GM19193 (cell line): ENCODE data around the gene TRPV4.

Experiments used
- POLR2A ChIP-seq: IDR thresholded peaks from 4 replicates; pipeline ENCODE4 v1.6.1; 2011; ENCODE audit not compliant: insufficient read depth, insufficient read length; ENCODE audit errors: extremely low read depth

The TRPV4 gene

DNA sequence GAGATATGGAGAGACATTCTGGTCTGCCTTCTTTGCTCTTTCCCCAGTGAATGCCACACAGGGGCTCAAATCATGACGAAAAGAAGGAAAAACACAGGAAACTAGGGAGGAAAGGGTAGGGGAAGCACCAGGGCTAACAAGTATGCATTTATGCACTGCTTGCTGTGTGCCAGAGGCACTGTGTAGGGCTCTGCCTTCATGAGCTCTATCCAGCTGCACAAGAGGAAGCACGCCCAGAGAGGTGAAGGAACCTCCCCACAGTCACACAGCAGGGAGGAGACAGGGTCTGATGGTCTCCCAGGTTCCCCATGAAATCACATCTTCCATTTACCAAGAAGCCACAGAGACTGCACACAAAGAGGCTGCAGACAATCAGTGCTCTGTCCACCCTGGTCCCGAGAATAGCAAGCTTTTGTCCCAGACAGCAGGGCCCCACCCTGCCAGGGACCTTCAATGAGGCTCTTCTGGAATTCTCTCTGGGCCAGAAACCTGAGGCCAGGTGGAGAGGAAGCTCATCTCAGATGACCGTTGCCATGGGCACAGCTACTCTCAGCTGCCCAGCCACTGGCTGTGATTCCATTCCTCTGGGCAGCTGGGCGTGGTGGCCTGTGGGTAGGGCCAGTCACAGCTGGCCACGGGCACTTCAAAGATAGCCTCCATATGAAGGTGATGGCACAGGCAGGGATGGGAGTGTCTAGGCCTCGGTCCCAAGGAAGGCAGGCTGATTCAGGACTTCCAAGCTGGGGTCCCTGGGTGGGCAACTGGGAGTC lies 7.3 kb upstream of the TRPV4 start:
- TF ChIP-seq POLR2A: no peak

DNA sequence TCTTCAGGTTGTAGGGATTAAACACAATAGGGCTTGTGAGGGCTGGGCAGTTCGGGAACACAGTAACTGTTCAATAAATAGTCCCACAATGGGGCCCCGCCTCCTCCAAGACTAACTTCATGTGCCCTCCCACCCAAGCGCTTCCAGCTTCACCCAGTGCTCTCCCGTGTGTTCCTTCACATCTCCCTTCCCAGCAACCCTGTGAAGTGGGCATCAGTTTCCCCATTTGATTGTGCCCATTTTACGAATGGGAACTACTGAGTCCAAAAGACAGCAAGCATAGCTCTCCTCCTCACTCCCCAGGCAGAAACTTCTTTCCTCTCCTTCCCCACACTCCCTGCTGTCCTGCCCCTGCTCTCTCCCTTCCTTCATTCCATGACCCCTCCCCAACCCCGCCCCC lies 6.2 kb upstream of the TRPV4 start:
- TF ChIP-seq POLR2A: no peak

DNA sequence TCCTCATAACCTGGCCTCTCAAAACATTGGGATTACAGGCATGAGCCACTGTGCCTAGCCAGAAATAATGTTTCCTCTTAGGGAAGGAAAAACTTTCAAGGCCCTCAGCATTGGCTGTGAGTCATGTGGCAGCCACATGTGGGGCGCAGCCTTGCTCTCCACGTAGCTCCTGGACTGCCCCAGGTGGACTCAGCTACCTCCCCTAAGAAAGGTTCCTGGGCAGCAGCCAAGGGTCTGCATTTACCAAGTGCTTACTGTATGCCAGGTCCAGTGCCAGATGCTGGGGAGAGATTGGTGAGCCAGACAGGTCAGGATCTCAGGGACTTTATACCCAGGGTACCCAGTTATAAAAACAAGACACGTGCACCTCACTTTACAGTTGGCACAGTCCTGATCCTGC lies 3.7 kb upstream of the TRPV4 start:
- TF ChIP-seq POLR2A: no peak

DNA sequence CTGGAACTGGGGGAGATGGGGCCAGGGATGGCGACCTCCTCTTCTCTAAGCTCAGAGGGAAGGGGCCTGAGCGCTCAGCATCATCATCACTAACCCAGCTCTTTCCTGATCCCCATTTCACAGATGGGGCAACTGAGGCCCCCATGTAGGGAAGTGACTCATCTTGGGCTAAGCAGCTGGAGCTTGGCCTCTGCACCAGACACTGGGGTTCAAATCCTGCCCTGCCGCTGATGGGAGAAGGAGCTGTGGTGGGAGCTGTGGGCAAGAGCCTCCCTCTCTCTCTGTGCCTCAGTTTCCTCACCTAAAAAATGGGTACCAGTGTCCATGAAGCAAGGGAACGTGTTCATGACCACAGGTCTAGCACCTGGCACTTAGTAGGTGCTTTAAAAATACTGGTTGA lies 2.6 kb upstream of the TRPV4 start:
- TF ChIP-seq POLR2A: no peak

DNA sequence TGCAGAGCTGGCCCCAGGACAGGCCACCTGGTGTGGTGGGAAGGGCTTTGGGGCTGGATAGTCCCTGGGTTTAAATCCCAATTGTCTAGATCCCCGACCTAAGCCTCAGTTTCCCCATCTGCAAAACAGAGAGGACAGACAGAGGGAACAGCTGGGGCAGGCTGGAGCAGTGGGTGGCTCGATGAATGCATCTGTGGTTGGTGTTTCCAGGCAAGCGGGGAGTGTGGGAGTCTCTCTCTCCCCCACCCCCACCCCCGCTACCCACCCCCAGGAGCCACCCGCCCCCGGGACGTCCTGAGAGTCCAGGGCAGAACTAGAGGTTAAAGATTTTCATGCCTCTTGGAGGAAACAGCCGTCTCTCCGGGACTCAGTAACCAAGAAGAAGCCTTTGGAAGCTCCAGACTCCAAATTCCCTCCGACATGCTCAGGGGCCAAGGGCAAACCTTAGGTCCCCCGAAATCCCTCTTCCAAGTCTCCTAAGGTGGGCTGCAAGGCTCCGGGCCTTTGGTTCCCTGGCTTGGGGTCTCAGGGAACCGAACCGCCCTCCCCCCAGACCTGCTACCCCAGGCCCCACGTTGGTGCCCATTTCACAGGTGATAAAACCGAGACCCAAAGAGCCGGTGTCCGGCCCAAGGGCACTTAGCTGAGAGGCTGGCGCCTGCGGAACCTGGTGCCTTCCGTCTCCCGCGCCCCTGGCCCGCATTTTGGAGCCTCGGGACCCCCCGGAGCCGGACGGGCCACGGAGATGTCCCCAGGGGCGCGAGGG lies 474 bp downstream of the TRPV4 start:
- TF ChIP-seq POLR2A: no peak

DNA sequence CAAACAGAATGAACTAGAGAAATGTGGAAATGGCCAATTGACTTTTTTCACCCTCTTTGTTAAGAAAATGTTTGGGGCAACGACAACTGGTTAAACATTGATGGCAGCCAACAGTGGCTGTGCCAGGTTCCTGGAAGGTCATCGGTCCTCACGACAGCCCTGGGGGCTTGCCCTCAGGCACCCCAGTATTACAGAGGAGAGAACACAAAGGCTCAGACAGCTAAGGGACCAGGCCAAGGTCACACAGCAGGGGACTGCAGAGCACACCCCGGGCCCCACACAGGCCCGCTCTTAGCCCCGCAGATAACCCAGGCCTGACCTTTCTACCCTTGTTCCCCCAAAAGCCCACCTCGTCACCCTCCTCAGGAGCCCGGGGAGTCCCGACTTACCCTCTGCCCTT lies 1.3 kb downstream of the TRPV4 start:
- TF ChIP-seq POLR2A: no peak

DNA sequence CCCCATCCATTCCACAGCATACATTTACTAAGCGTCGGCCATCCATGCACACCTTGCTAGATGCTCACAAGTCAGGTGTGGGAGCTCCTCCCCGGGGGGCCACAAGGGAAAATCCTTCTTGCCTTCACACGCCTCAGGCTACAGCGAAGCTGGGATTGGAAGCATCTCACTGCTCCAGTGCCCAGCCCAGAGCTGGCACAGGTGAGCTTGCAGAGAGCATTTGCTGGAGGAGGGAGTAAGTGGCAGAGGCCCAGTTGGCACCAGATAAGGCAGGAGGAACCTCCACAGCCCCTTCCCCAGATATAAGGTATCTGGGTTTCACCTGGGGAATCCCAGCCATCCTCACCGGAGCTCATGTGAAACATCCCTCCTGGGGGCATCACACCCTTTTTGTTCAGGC lies 1.8 kb downstream of the TRPV4 start:
- no peak for TF ChIP-seq POLR2A

DNA sequence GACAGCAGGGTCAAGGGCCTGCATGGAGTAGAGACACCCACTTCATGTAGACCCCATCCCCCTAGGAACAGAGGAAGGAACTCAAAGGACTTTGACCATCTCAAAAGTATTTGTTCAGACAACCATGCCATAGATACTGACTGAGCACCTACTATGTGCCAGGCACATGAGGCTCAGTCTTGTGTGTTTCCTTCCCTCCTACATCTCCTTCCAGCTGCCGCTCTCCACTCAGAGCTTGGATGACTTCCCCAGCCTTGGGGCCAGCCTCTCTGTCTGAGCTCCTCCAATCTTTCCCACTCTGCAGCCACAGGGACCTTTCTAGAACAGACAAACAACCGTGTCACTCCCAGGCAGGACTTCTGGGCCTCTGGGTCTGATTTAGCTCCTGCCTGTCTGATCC lies 2.5 kb downstream of the TRPV4 start:
- no peak for TF ChIP-seq POLR2A

DNA sequence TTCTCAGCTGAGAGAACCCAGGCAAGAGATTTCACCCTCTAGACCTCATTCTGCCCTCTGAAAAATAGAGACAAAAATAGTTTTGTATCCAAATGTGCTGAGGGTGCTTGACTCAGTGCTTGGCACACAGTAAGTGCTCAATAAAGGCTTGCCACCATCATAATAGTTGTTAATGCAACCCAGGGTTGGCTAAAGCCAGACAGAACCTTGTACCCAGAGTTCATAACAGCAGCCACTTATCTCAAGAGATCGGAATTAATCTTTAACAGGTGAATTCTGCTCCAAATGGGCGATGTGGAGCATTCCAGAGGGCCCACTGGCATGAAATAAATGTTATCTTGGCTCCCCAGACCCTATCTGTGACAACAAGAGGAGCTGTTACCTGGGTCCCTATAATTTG lies 2.9 kb downstream of the TRPV4 start:
- no peak for TF ChIP-seq POLR2A

DNA sequence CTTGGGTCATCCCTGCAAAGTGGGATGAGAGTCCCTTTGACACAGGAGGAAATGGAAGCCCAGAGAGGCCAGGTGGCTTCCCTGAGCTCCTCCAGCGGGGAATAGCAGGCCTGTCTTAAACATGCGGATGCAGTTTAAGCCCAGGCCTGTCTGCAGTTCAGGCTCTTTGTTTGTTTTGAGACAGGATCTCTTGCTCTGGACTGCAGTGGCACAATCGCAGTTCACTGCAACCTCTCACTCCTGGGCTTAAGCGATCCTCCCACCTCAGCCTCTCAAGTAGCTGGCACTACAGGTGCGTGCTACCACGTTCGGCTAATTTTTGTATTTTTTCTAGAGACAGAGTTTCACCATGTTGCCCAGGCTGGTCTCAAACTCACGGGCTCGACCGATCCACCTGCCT lies 3.5 kb downstream of the TRPV4 start:
- no peak for TF ChIP-seq POLR2A

DNA sequence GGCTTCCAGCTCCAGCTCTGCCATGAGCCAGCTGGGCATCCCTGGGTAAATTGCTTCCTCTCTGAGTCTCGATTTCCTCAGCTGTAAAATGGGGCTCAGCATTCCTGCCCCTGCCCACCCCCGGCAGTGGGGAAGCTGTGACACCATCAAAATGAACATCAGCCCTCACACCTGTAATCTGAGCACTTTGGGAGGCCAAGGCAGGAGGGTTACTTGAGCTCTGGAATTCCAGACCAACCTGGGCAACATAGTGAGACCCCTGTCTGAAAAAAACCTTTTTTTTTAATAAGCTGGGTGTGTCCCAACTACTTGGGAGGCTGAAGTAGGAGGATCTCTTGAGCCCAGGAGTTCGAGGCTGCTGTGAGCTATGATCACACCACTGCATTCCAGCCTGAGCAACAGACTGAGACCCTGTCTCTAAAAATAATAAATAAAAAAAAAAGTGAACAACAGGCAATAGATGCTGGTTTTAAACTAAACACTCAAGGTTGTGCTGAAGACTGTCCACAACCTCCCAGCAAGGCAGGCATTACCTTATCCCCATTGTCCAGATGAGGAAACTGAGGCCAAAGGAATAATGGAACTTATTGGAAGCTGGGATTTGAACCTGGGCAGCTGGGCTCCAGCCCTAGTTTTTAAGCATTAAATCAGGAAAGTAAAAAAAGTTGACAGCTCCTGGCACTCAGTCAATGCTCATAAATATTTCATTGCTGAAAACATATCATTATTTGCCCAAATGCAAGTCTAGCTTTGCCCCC lies 4.3 kb downstream of the TRPV4 start:
- TF ChIP-seq POLR2A: no peak

DNA sequence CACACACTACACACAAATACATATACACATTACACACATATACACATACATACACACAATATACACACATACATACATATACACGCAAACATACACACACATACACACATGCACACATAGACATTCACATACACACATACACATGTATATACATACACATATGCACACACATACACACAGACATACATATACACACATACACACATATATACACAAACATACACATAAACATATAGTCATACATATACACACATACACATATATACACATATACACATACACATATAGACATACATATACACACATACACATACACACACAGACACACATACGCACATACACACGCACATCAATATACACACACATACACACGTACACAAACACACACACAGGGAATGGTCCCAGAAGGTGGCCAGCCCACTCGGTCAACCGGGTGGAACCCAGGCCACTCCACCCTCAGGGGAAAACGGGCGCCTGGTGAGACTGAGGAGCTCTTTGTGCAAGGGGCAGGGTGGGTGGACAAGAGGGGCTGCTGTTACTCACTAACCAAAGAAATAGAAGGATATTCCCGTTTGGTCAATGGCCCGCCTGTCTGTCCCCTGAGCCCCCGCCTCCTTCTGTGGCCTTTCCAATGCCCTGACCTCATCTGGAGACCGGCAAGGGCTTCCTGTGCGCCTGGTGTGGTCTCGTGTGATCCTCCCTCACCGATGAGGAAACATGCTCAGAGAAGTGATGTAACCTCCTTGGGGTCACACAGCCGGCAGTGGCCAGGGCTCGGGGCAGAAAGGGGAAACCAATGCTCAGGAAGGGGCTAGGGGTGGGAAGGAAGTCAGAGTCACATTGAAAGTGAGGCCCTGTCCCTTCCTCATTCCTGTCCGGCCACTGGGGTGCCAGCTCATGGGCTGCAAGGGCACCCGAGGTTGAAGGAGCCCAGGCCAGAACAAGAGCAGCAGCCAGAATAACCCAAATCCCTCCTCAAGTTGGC lies 5.3 kb downstream of the TRPV4 start:
- no peak for TF ChIP-seq POLR2A

DNA sequence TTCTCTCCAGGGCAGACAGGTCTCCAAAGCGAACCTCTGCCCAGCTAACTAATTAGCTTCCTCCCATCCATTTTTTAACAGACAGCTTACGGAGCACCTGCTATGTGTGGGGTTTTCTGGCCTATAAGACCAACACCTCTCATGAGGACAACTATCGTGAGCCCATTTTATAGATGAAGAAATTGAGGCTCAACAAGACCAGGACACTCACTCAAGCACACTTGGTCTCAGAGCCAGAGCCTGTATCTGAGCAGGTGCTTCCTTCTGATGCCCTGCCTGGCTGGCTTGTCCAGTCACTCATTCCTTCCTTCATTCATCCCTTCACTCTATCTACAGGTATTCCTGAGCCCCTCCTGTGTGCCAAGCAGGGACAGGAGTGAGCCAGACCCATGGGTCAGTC lies 6.1 kb downstream of the TRPV4 start:
- no peak for TF ChIP-seq POLR2A

DNA sequence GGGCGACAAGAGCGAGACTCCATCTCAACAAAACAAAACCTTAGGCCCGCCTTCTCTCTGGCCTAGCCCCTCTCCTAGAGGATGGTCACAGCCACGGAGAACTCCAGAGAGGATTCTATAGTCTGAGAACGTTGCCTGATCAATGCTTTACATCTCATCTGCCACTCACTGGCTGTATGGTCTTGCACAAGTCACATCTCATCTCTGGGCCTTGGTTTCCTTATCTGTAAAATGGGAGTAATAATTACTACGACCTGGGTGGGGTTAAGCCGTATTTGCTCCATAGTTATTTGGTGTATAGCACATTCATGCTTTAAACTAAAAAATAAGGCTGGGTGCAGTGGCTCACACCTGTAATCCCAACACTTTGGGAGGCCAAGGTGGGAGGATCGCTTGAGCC lies 8.5 kb downstream of the TRPV4 start:
- no peak for TF ChIP-seq POLR2A
